Immature natural killer cell (primary cell): ENCODE measurements around the gene TNFRSF1A. TPM values are rescaled to one million over a fixed set of nuclear protein-coding genes. Genes with fewer than 3 reads are reported as not detected.
"Not testable (repeated sequence)": the region's sequence is repeated elsewhere in the genome, so short reads cannot be mapped to it uniquely, and the experiment has no call there.

Experiments
- DNase-seq, 3 donors: peaks; one replicate each; pipeline ENCODE4 v3.0.0; 2022; ENCODE audit warnings: mixed read lengths in 1 of 3
- H3K27ac Mint-ChIP-seq, 6 donors: one replicate each; pipeline ENCODE4 v1.8.0; 2020; ENCODE audit warnings: mixed read lengths in 6 of 6, mild to moderate bottlenecking in 5 of 6, inconsistent platforms in 4 of 6, moderate library complexity in 3 of 6
- H3K27me3 Mint-ChIP-seq, 3 donors: one replicate each; pipeline ENCODE4 v1.8.0; 2020 to 2021; ENCODE audit warnings: low read depth in 3 of 3, mild to moderate bottlenecking in 3 of 3, mixed read lengths in 3 of 3, moderate library complexity in 3 of 3, inconsistent platforms in 1 of 3
- H3K36me3 Mint-ChIP-seq, 3 donors: one replicate each; pipeline ENCODE4 v1.8.0; 2020; ENCODE audit warnings: mixed read lengths in 3 of 3, inconsistent platforms in 2 of 3, mild to moderate bottlenecking in 2 of 3
- H3K4me1 Mint-ChIP-seq, 2 donors: one replicate each; pipeline ENCODE4 v1.8.0; 2020; ENCODE audit warnings: inconsistent platforms in 2 of 2, mild to moderate bottlenecking in 2 of 2, mixed read lengths in 2 of 2, moderate library complexity in 1 of 2
- H3K4me3 Mint-ChIP-seq, 5 donors: one replicate each; pipeline ENCODE4 v1.8.0; 2020; ENCODE audit warnings: mild to moderate bottlenecking in 5 of 5, mixed read lengths in 5 of 5, inconsistent platforms in 3 of 5, moderate library complexity in 3 of 5
- H3K9me3 Mint-ChIP-seq, 6 donors: one replicate each; pipeline ENCODE4 v1.8.0; 2020; ENCODE audit warnings: mild to moderate bottlenecking in 6 of 6, mixed read lengths in 6 of 6, inconsistent platforms in 4 of 6, moderate library complexity in 3 of 6
- polyA plus RNA-seq, 3 donors: library from polyadenylated mRNA; unstranded; fragments of 300-500 nt; fragmentation: Illumina TruSeq; gene quantifications; one replicate each; pipeline ENCODE4 v1.2.3, GENCODE V29; 2021

TNFRSF1A gene
- polyA plus RNA-seq, 3 donors from 2014 or later: 37.7 to 89.0 (median 67.0) TPM

- Mint-ChIP-seq H3K27ac (no peak overlapping the region), H3K36me3 (peaks cover 0 to under 1% (median 0%) of the 10 kb centered on the region in 3 donors), H3K4me3 (no peak overlapping the region), H3K27me3 (peaks cover 3 to 5% (median 5%) of the 10 kb centered on the region in 3 donors), H3K4me1 (no peaks in the 10 kb centered on the region), H3K9me3 (no peaks in the 10 kb centered on the region)
- DNase-seq: no peak
Observed at GRCh38 chr12:6295094-6295811, 46.6 kb downstream of the TNFRSF1A start.

GRCh38 chr12:6294156-6295093, 47.5 kb downstream of the TNFRSF1A start:
- no peak for DNase-seq
- Mint-ChIP-seq H3K36me3 (no peaks in the 10 kb centered on the region), H3K9me3 (no peaks in the 10 kb centered on the region), H3K4me3 (no peak overlapping the region), H3K27me3 (peaks cover 3 to 7% (median 4%) of the 10 kb centered on the region in 3 donors), H3K4me1 (no peaks in the 10 kb centered on the region), H3K27ac (peak overlapping the region in 1 of 6 donors; percentile 49)

GRCh38 chr12:6292606-6293005, 49.3 kb downstream of the TNFRSF1A start:
- Mint-ChIP-seq H3K4me3 (no peak overlapping the region), H3K36me3 (no peaks in the 10 kb centered on the region), H3K27ac (no peak overlapping the region), H3K27me3 (peaks cover 2 to 7% (median 3%) of the 10 kb centered on the region in 3 donors), H3K9me3 (no peaks in the 10 kb centered on the region), H3K4me1 (no peaks in the 10 kb centered on the region)
- no peak for DNase-seq

- H3K4me3 Mint-ChIP-seq, H3K27ac Mint-ChIP-seq, DNase-seq, H3K36me3 Mint-ChIP-seq, H3K27me3 Mint-ChIP-seq, H3K4me1 Mint-ChIP-seq, H3K9me3 Mint-ChIP-seq: not testable (repeated sequence)
Observed at GRCh38 chr12:6289906-6290305, 52.0 kb downstream of the TNFRSF1A start.

- H3K27me3 Mint-ChIP-seq, H3K4me3 Mint-ChIP-seq, H3K27ac Mint-ChIP-seq, H3K36me3 Mint-ChIP-seq, H3K4me1 Mint-ChIP-seq, DNase-seq, H3K9me3 Mint-ChIP-seq: not testable (repeated sequence)
Observed at GRCh38 chr12:6289081-6289480, 52.8 kb downstream of the TNFRSF1A start.

GRCh38 chr12:6288235-6288634, 53.6 kb downstream of the TNFRSF1A start:
- Mint-ChIP-seq H3K4me1 (peaks cover 0 to 3% of the 10 kb centered on the region in 2 donors), H3K27me3 (peaks cover 0 to 5% (median 4%) of the 10 kb centered on the region in 3 donors), H3K27ac (no peak overlapping the region), H3K9me3 (no peaks in the 10 kb centered on the region), H3K4me3 (no peak overlapping the region), H3K36me3 (no peaks in the 10 kb centered on the region)
- no peak for DNase-seq

GRCh38 chr12:6285532-6286306, 56.2 kb downstream of the TNFRSF1A start:
- H3K27me3 Mint-ChIP-seq: peaks cover 3 to 12% (median 8%) of the 10 kb centered on the region in 3 donors

GRCh38 chr12:6285063-6285477, 56.8 kb downstream of the TNFRSF1A start:
- DNase-seq: peak; percentile 55 to 62 (median 58)
- Mint-ChIP-seq H3K36me3 (no peaks in the 10 kb centered on the region), H3K4me1 (peaks cover 0 to 3% of the 10 kb centered on the region in 2 donors), H3K4me3 (no peak overlapping the region), H3K9me3 (no peaks in the 10 kb centered on the region), H3K27ac (no peak overlapping the region), H3K27me3 (peaks cover 6 to 17% (median 8%) of the 10 kb centered on the region in 3 donors)

More at GRCh38 chr12:6285532-6286306, 56.2 kb downstream of the TNFRSF1A start:
- no peaks in the 10 kb centered on the region for H3K9me3 Mint-ChIP-seq
- H3K4me3 Mint-ChIP-seq: no peak overlapping the region
- H3K36me3 Mint-ChIP-seq: no peaks in the 10 kb centered on the region
- no peak for DNase-seq
- no peak overlapping the region for H3K27ac Mint-ChIP-seq
- peaks cover 0 to 3% of the 10 kb centered on the region in 2 donors for H3K4me1 Mint-ChIP-seq

GRCh38 chr12:6284273-6284672, 57.6 kb downstream of the TNFRSF1A start:
- no peak overlapping the region for H3K27ac Mint-ChIP-seq
- no peak overlapping the region for H3K4me3 Mint-ChIP-seq
- DNase-seq: no peak
- H3K36me3 Mint-ChIP-seq: no peaks in the 10 kb centered on the region
- H3K27me3 Mint-ChIP-seq: peaks cover 7 to 19% (median 8%) of the 10 kb centered on the region in 3 donors
- H3K4me1 Mint-ChIP-seq: peaks cover 0 to 3% of the 10 kb centered on the region in 2 donors
- no peaks in the 10 kb centered on the region for H3K9me3 Mint-ChIP-seq

- H3K27me3 Mint-ChIP-seq: peaks cover 9 to 23% (median 13%) of the 10 kb centered on the region in 3 donors
- H3K4me3 Mint-ChIP-seq: peak overlapping the region in 1 of 5 donors; percentile 38
- DNase-seq: no peak
- no peaks in the 10 kb centered on the region for H3K36me3 Mint-ChIP-seq
- H3K27ac Mint-ChIP-seq: no peak overlapping the region
- H3K9me3 Mint-ChIP-seq: no peaks in the 10 kb centered on the region
- H3K4me1 Mint-ChIP-seq: peaks cover 6 to 8% of the 10 kb centered on the region in 2 donors
Observed at GRCh38 chr12:6282453-6282840, 59.4 kb downstream of the TNFRSF1A start.

GRCh38 chr12:6281081-6281809, 60.6 kb downstream of the TNFRSF1A start:
- no peak overlapping the region for H3K4me3 Mint-ChIP-seq
- peaks cover 9 to 26% (median 18%) of the 10 kb centered on the region in 3 donors for H3K27me3 Mint-ChIP-seq
- H3K36me3 Mint-ChIP-seq: no peaks in the 10 kb centered on the region
- DNase-seq: no peak
- no peaks in the 10 kb centered on the region for H3K9me3 Mint-ChIP-seq
- H3K4me1 Mint-ChIP-seq: peaks cover 6 to 8% of the 10 kb centered on the region in 2 donors
- H3K27ac Mint-ChIP-seq: no peak overlapping the region

- peaks cover 9 to 26% (median 18%) of the 10 kb centered on the region in 3 donors for H3K27me3 Mint-ChIP-seq
Observed at GRCh38 chr12:6280672-6281071, 61.2 kb downstream of the TNFRSF1A start.

GRCh38 chr12:6280053-6280469, 61.8 kb downstream of the TNFRSF1A start:
- DNase-seq: no peak
- H3K27ac Mint-ChIP-seq: no peak overlapping the region
- no peaks in the 10 kb centered on the region for H3K9me3 Mint-ChIP-seq
- peaks cover 10 to 26% (median 18%) of the 10 kb centered on the region in 3 donors for H3K27me3 Mint-ChIP-seq
- peak overlapping the region in 1 of 5 donors; percentile 35 for H3K4me3 Mint-ChIP-seq
- peaks cover 5 to 8% of the 10 kb centered on the region in 2 donors for H3K4me1 Mint-ChIP-seq
- H3K36me3 Mint-ChIP-seq: no peaks in the 10 kb centered on the region

More at GRCh38 chr12:6280672-6281071, 61.2 kb downstream of the TNFRSF1A start:
- no peaks in the 10 kb centered on the region for H3K9me3 Mint-ChIP-seq
- DNase-seq: no peak
- no peak overlapping the region for H3K27ac Mint-ChIP-seq
- H3K36me3 Mint-ChIP-seq: no peaks in the 10 kb centered on the region
- H3K4me1 Mint-ChIP-seq: peaks cover 6 to 8% of the 10 kb centered on the region in 2 donors
- H3K4me3 Mint-ChIP-seq: no peak overlapping the region
